HCT116 (cell line): Measurements from ENCODE around the gene DUSP16.

Experiments used
- ATF3 ChIP-seq: IDR thresholded peaks from 2 replicates; pipeline ENCODE4 v1.6.1; 2012
- CEBPB ChIP-seq: IDR thresholded peaks from 2 replicates; pipeline ENCODE4 v1.6.1; 2012; ENCODE audit warnings: low read depth
- CTCF ChIP-seq, 3 experiments: fragments of 200-600 bp in 1 of 3; sonication (generic) in 1 of 3; IDR thresholded peaks in 2 of 3; conservative IDR thresholded peaks in 1 of 3; 2 replicates each; pipeline ENCODE4 v1.5.1; 2012 to 2017; ENCODE audit warnings: low read depth in 2 of 3, low read length in 2 of 3, antibody characterized with exemption in 1 of 3, borderline replicate concordance in 1 of 3, control low read depth in 1 of 3, mild to moderate bottlenecking in 1 of 3, mixed read lengths in 1 of 3, mixed run types in 1 of 3, moderate library complexity in 1 of 3; ENCODE audit not compliant: insufficient read depth in 1 of 3
- EZH2 ChIP-seq: fragments of 200-600 bp; sonication (generic); IDR thresholded peaks from 2 replicates; pipeline ENCODE4 v1.6.1; 2017; ENCODE audit warnings: antibody characterized with exemption, mixed run types
- EZH2phosphoT487 ChIP-seq: fragments of 200-600 bp; IDR thresholded peaks from 2 replicates; pipeline ENCODE4 v1.6.1; 2018; ENCODE audit warnings: antibody characterized with exemption, borderline replicate concordance
- MAX ChIP-seq: IDR thresholded peaks from 2 replicates; pipeline ENCODE4 v1.6.1; 2012
- POLR2A ChIP-seq: IDR thresholded peaks from 2 replicates; pipeline ENCODE4 v1.7.0; 2011; ENCODE audit warnings: borderline replicate concordance; ENCODE audit not compliant: insufficient read depth, insufficient read length; ENCODE audit errors: extremely low read depth
- POLR2AphosphoS5 ChIP-seq: IDR thresholded peaks from 2 replicates; pipeline ENCODE4 v1.6.1; 2011; ENCODE audit warnings: mild to moderate bottlenecking, low read depth, low read length, moderate library complexity
- RAD21 ChIP-seq: IDR thresholded peaks from 2 replicates; pipeline ENCODE4 v1.6.1; 2012; ENCODE audit warnings: low read depth, mild to moderate bottlenecking
- REST ChIP-seq: IDR thresholded peaks from 2 replicates; pipeline ENCODE4 v1.6.1; 2012; ENCODE audit warnings: low read depth
- SIN3A ChIP-seq: IDR thresholded peaks from 2 replicates; pipeline ENCODE4 v1.6.1; 2012; ENCODE audit warnings: low read depth
- TCF7L2 ChIP-seq: IDR thresholded peaks from 2 replicates; pipeline ENCODE4 v1.7.0; 2011; ENCODE audit warnings: borderline replicate concordance, inconsistent platforms; ENCODE audit not compliant: insufficient read depth, insufficient read length; ENCODE audit errors: extremely low read depth
- YY1 ChIP-seq: IDR thresholded peaks from 2 replicates; pipeline ENCODE4 v1.6.1; 2011; ENCODE audit warnings: low read length, low read depth, moderate library complexity, mild to moderate bottlenecking; ENCODE audit not compliant: insufficient replicate concordance; ENCODE audit errors: extremely low read depth
- ZBTB33 ChIP-seq: IDR thresholded peaks from 2 replicates; pipeline ENCODE4 v1.6.1; 2011; ENCODE audit warnings: mild to moderate bottlenecking, low read length, moderate library complexity; ENCODE audit not compliant: insufficient replicate concordance; ENCODE audit errors: extremely low read depth

- TF ChIP-seq SIN3A (no peak), REST (no peak), EZH2 (no peak), ATF3 (no peak), POLR2A (no peak), POLR2AphosphoS5 (no peak), RAD21 (no peak), CTCF (IDR thresholded peaks at IDR 0.05 in 2 of 3, conservative IDR thresholded peaks at IDR 0.05 in 1 of 3; ENCODE audit: borderline replicate concordance in 1 of 3, insufficient read depth in 1 of 3, low read depth in 2 of 3, low read length in 2 of 3) (no peak), MAX (no peak), EZH2phosphoT487 (no peak), ZBTB33 (no peak), CEBPB (no peak), TCF7L2 (no peak), YY1 (no peak)
Observed at GRCh38 chr12:12428047-12428446, 134.6 kb downstream of the DUSP16 start.
